Naive thymus-derived CD4-positive, alpha-beta T cell (primary cell): ENCODE measurements around the gene ISG20L2. TPM values are rescaled to one million over a fixed set of nuclear protein-coding genes. Genes with fewer than 3 reads are reported as not detected.

Source experiments
- ATAC-seq: fragments of 150-1000 bp; cut with Tn5 transposase; 2 replicates; pipeline ENCODE4 v1.10.0; 2021; ENCODE audit warnings: mild to moderate bottlenecking, moderate library complexity
- CTCF ChIA-PET: fragments of 350-600 bp; sonication (Branson Sonifier 250); formaldehyde crosslinking; loops from one replicate; lab custom pipeline; 2021; ENCODE audit warnings: antibody characterized with exemption; lab: Charles Lee
- POLR2A ChIA-PET: fragments of 350-600 bp; sonication (Branson Sonifier 250); formaldehyde crosslinking; loops from one replicate; lab custom pipeline; 2021; ENCODE audit warnings: antibody characterized with exemption, inconsistent platforms; lab: Charles Lee
- DNase-seq, 9 donors: peaks; one replicate each; pipeline versions ENCODE4 v3.0.0 to v3.0.0-alpha.2; 2020 to 2022; ENCODE audit warnings: mixed read lengths in 1 of 9
- H3K27ac ChIP-seq: one replicate; pipeline ENCODE4 v1.7.0; 2013; ENCODE audit warnings: mild to moderate bottlenecking, low read depth, low read length, moderate library complexity
- H3K27me3 ChIP-seq, 2 donors: one replicate each; pipeline ENCODE4 v1.7.0; 2013; ENCODE audit warnings: low read length in 2 of 2, mild to moderate bottlenecking in 2 of 2, moderate library complexity in 2 of 2; ENCODE audit not compliant: control insufficient read depth in 2 of 2, insufficient read depth in 2 of 2
- H3K36me3 ChIP-seq, 3 experiments: 1 replicate in 2 of 3; 2 replicates in 1 of 3; pipeline ENCODE4 v1.7.0; 2013; ENCODE audit warnings: low read length in 3 of 3, mild to moderate bottlenecking in 3 of 3, moderate library complexity in 1 of 3; ENCODE audit not compliant: insufficient read depth in 3 of 3, control insufficient read depth in 2 of 3
- H3K4me1 ChIP-seq, 2 donors: one replicate each; pipeline ENCODE4 v1.7.0; 2013; ENCODE audit warnings: low read length in 2 of 2, mild to moderate bottlenecking in 2 of 2, moderate library complexity in 1 of 2; ENCODE audit not compliant: control insufficient read depth in 2 of 2, insufficient read depth in 2 of 2
- H3K4me3 ChIP-seq: 2 replicates; pipeline ENCODE4 v1.7.0; 2013; ENCODE audit warnings: mild to moderate bottlenecking, low read length
- H3K9me3 ChIP-seq, 3 experiments: 1 replicate in 2 of 3; 2 replicates in 1 of 3; pipeline ENCODE4 v1.7.0; 2013; ENCODE audit warnings: low read length in 3 of 3; ENCODE audit not compliant: control insufficient read depth in 2 of 3
- H3K27ac Mint-ChIP-seq, 9 donors: one replicate each; pipeline ENCODE4 v1.8.0; 2020 to 2022; ENCODE audit warnings: mixed read lengths in 9 of 9, mild to moderate bottlenecking in 8 of 9, moderate library complexity in 5 of 9, inconsistent platforms in 2 of 9
- H3K27me3 Mint-ChIP-seq, 5 donors: one replicate each; pipeline ENCODE4 v1.8.0; 2021 to 2022; ENCODE audit warnings: mixed read lengths in 5 of 5, mild to moderate bottlenecking in 1 of 5
- H3K36me3 Mint-ChIP-seq, 5 donors: one replicate each; pipeline ENCODE4 v1.8.0; 2020 to 2022; ENCODE audit warnings: mixed read lengths in 5 of 5, mild to moderate bottlenecking in 3 of 5, inconsistent platforms in 1 of 5
- H3K4me1 Mint-ChIP-seq, 7 donors: one replicate each; pipeline ENCODE4 v1.8.0; 2020 to 2022; ENCODE audit warnings: mixed read lengths in 7 of 7, mild to moderate bottlenecking in 3 of 7, inconsistent platforms in 1 of 7
- H3K4me3 Mint-ChIP-seq, 10 donors: one replicate each; pipeline ENCODE4 v1.8.0; 2020 to 2022; ENCODE audit warnings: mild to moderate bottlenecking in 10 of 10, mixed read lengths in 10 of 10, moderate library complexity in 6 of 10, inconsistent platforms in 2 of 10
- H3K9me3 Mint-ChIP-seq, 11 donors: one replicate each; pipeline ENCODE4 v1.8.0; 2020 to 2022; ENCODE audit warnings: mixed read lengths in 11 of 11, mild to moderate bottlenecking in 4 of 11, inconsistent platforms in 1 of 11, moderate library complexity in 1 of 11
- intact Hi-C, 2 donors: fragments of 100-400 bp; cut with micrococcal nuclease; formaldehyde crosslinking; loops; one replicate each; pipeline ENCODE4 v1.15.1; 2023
- polyA plus RNA-seq, 2 donors: library from polyadenylated mRNA; unstranded; fragments of 300-500 nt; fragmentation: Illumina TruSeq; gene quantifications; one replicate each; pipeline ENCODE4 v1.2.3, GENCODE V29; 2021
- total RNA-seq, 6 experiments: library from RNA in 5 of 6; stranded (reverse) in 5 of 6; gene quantifications; 1 replicate in 5 of 6; 2 replicates in 1 of 6; pipeline ENCODE4 v1.2.3 and lab custom pipeline; 2021 to 2026

Gene ISG20L2
- total and polyA plus RNA-seq, 7 experiments from 2014 or later: 15.3 to 59.9 (median 45.0) TPM

DNA sequence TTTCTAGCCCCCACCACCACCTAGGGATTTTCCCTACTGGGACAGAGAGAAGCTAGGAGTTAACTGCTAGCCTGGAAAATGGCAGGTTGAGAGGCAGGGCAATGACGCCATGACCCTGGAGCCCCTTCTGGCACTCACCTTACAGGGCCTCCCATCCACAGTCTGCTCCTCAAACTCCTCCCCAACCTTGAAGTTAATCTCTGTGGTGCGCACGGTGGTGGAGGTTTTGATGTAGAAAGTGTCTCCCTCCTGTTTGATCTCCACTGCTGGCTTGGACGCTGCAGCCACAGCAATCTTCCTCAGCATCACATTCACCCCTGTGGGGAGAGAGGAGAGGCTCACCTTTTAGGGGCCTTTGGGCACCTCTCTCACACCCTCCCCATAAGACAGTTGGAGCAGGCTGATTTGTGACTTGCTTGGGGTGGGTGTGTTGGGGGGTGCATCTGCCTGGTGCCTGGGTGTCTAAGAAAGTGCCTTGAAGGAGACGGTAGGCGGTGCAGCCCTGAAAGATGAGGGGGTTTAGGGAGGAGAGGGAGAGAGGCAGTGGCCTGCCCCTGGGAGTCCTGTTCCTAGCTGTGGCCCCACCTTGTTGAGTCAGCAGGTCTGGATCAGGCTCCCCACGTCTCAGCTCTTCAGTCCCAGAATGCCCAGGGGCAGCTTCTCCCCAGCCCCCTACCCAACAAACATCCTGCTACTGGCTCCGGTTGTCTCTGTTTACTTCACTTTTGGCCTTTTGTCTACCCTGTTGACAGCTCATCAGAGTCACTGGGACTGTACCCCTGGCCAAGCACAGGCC, 27.6 kb downstream of the ISG20L2 start:
- Histone ChIP-seq H3K9me3 (no peaks in the 10 kb centered on the region), H3K36me3 (no peaks in the 10 kb centered on the region), H3K27me3 (peaks cover 3 to 4% of the 10 kb centered on the region in 2 donors), H3K4me3 (no peak overlapping the region), H3K27ac (no peak overlapping the region), H3K4me1 (peaks cover 14 to 17% of the 10 kb centered on the region in 2 donors)
- Mint-ChIP-seq H3K9me3 (no peaks in the 10 kb centered on the region), H3K4me3 (no peak overlapping the region), H3K4me1 (peaks cover 2 to 18% (median 13%) of the 10 kb centered on the region in 7 donors), H3K27ac (peak overlapping the region in 1 of 9 donors; percentile 12), H3K27me3 (peaks cover 18 to 45% (median 37%) of the 10 kb centered on the region in 5 donors), H3K36me3 (peaks cover 0 to 7% (median 0%) of the 10 kb centered on the region in 5 donors)
- ATAC-seq: no peak
- CTCF ChIA-PET: interaction anchor here (1.5 to 11.9 kb wide), 2 partner anchors 12 to 28 kb away, joined by 4 to 93 read pairs; partner anchors contain the start of gene ISG20L2
- intact Hi-C loops: no loop called here
- no peak for DNase-seq
- POLR2A ChIA-PET: interaction anchor here (0.7 kb wide), 1 partner anchor 604 kb away, joined by 3 read pairs; no protein-coding TSS in a partner anchor

DNA sequence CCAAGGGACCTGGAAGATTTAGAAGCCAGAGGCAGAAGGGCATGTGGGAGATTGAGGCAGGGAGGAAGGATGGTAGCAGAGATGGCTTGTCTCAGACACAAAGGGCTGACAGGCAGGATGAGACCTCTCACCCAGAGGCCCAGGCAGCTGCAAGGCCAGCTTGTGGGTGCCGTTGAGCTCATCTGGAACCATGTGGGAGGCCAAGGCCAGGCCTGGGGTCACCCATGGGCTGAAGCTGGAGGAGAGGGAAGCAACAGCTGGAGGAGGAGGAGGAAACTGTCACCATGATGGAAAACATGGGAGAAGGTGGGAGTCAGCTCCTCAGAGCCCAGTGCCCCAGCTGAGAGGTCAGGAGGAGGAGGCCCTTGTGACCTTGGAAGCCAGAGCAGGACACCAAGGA, 29.6 kb downstream of the ISG20L2 start:
- peaks cover 0 to 7% (median 0%) of the 10 kb centered on the region in 5 donors for H3K36me3 Mint-ChIP-seq
- ATAC-seq (no peak), DNase-seq (no peak)
- no peak overlapping the region for H3K4me3 Mint-ChIP-seq
- ChIA-PET POLR2A (no interaction called here), CTCF (interaction anchor here (11.9 kb wide), 1 partner anchor 10 kb away, joined by 93 read pairs; no protein-coding TSS in a partner anchor)
- H3K27ac ChIP-seq: no peak overlapping the region
- intact Hi-C loops: no loop called here
- H3K27me3 Mint-ChIP-seq: peaks cover 17 to 47% (median 31%) of the 10 kb centered on the region in 5 donors
- peaks cover 0 to 3% of the 10 kb centered on the region in 2 donors for H3K27me3 ChIP-seq
- H3K4me3 ChIP-seq: no peak overlapping the region
- H3K27ac Mint-ChIP-seq: peak overlapping the region in 2 of 9 donors; percentile 45 to 72
- no peaks in the 10 kb centered on the region for H3K36me3 ChIP-seq
- H3K9me3 Mint-ChIP-seq: no peaks in the 10 kb centered on the region
- H3K4me1 ChIP-seq: no peaks in the 10 kb centered on the region
- no peaks in the 10 kb centered on the region for H3K9me3 ChIP-seq
- peaks cover 0 to 3% (median 2%) of the 10 kb centered on the region in 7 donors for H3K4me1 Mint-ChIP-seq

DNA sequence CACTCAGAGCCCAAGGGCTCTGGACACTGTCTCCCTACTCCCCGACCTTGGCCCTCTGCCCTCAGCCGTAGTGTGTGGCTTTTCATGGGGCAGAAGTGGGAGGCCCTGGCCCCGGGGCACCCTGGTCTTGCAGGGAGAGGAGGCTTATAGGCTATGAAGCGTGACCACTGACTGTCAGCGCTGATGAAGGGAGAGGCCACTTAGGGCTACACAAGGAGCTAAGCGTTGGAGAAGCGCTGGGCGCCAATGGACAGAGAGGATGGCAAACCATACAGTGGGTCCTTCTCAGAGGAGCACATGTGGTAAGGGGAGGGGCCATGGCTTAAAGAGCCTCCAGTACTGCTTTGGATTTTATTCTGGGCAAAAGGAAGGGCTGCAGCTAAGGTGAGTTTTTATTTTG, 31.1 kb downstream of the ISG20L2 start:
- Histone ChIP-seq H3K9me3 (no peaks in the 10 kb centered on the region), H3K27ac (no peak overlapping the region), H3K36me3 (no peaks in the 10 kb centered on the region), H3K4me1 (peaks cover 0 to 9% of the 10 kb centered on the region in 2 donors), H3K27me3 (no peaks in the 10 kb centered on the region), H3K4me3 (no peak overlapping the region)
- Mint-ChIP-seq H3K36me3 (peaks cover 0 to 7% (median 0%) of the 10 kb centered on the region in 5 donors), H3K4me1 (peaks cover 5 to 12% (median 11%) of the 10 kb centered on the region in 7 donors), H3K9me3 (no peaks in the 10 kb centered on the region), H3K4me3 (no peak overlapping the region), H3K27ac (no peak overlapping the region), H3K27me3 (peaks cover 29 to 50% (median 35%) of the 10 kb centered on the region in 5 donors)
- POLR2A ChIA-PET: no interaction called here
- no peak for DNase-seq
- ATAC-seq: no peak
- intact Hi-C loops: no loop called here
- CTCF ChIA-PET: interaction anchor here (0.7 to 11.9 kb wide), 3 partner anchors 8 to 29 kb away, joined by 3 to 93 read pairs (median 4); no protein-coding TSS in a partner anchor

DNA sequence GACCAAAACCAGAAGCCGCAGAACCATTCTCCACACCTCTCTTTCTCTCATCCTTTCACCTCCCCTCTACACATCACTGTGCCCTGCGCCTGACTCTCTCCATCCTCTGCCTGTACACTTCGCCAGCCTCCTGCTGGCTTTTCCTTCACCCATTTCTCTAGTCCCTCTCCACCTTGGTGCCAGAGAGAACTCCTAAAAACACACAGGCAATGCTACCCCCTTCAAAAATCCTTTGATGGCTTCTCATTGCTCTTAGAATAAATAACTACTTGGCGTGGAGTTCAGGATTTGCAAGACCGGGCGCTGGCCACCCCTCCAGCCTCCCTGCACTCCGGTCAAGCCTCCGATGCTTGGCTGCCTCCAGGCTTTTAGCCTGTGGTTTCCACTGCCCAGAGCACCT, 31.8 kb downstream of the ISG20L2 start:
- ChIA-PET CTCF (interaction anchor here (0.7 to 1.0 kb wide), 2 partner anchors 21 to 30 kb away, joined by 3 to 4 read pairs; no protein-coding TSS in a partner anchor), POLR2A (no interaction called here)
- ATAC-seq (no peak), DNase-seq (no peak)
- intact Hi-C loops: no loop called here
- Mint-ChIP-seq H3K4me1 (peaks cover 12 to 19% (median 18%) of the 10 kb centered on the region in 7 donors), H3K36me3 (peaks cover 0 to 7% (median 0%) of the 10 kb centered on the region in 5 donors), H3K27ac (peak overlapping the region in 2 of 9 donors; percentile 37 to 82), H3K9me3 (no peaks in the 10 kb centered on the region), H3K4me3 (no peak overlapping the region), H3K27me3 (peaks cover 36 to 58% (median 42%) of the 10 kb centered on the region in 5 donors)
- H3K27ac ChIP-seq: no peak overlapping the region
- H3K4me3 ChIP-seq: no peak overlapping the region
- H3K9me3 ChIP-seq: no peaks in the 10 kb centered on the region
- H3K36me3 ChIP-seq: no peaks in the 10 kb centered on the region
- peaks cover 0 to 3% of the 10 kb centered on the region in 2 donors for H3K27me3 ChIP-seq
- H3K4me1 ChIP-seq: peaks cover 0 to 10% of the 10 kb centered on the region in 2 donors

DNA sequence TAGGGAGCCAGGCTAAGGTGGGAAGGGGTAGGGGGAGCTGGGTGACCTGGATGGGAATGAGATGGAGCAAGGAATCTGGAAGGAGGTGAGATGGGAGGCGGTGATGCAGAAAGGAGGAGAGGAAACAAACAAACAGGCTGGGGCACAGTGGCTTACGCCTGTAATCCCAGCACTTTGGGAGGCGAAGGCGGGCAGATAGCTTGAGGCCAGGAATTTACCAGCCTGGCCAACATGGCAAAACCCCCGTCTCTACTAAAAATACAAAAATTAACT, 33.9 kb downstream of the ISG20L2 start:
- no peak for ATAC-seq
- H3K9me3 ChIP-seq: no peaks in the 10 kb centered on the region
- ChIA-PET CTCF (interaction anchor here (1.5 kb wide), 1 partner anchor 12 kb away, joined by 7 read pairs; no protein-coding TSS in a partner anchor), POLR2A (no interaction called here)
- H3K27ac ChIP-seq: no peak overlapping the region
- H3K27me3 ChIP-seq: peaks cover 0 to 5% of the 10 kb centered on the region in 2 donors
- H3K4me1 Mint-ChIP-seq: peaks cover 15 to 22% (median 21%) of the 10 kb centered on the region in 7 donors
- no peak overlapping the region for H3K4me3 Mint-ChIP-seq
- H3K4me3 ChIP-seq: no peak overlapping the region
- intact Hi-C loops: no loop called here
- no peak for DNase-seq
- no peaks in the 10 kb centered on the region for H3K9me3 Mint-ChIP-seq
- peaks cover 47 to 62% (median 61%) of the 10 kb centered on the region in 5 donors for H3K27me3 Mint-ChIP-seq
- no peaks in the 10 kb centered on the region for H3K36me3 ChIP-seq
- H3K27ac Mint-ChIP-seq: no peak overlapping the region
- H3K36me3 Mint-ChIP-seq: peaks cover 0 to 7% (median 0%) of the 10 kb centered on the region in 5 donors
- peaks cover 0 to 10% of the 10 kb centered on the region in 2 donors for H3K4me1 ChIP-seq

DNA sequence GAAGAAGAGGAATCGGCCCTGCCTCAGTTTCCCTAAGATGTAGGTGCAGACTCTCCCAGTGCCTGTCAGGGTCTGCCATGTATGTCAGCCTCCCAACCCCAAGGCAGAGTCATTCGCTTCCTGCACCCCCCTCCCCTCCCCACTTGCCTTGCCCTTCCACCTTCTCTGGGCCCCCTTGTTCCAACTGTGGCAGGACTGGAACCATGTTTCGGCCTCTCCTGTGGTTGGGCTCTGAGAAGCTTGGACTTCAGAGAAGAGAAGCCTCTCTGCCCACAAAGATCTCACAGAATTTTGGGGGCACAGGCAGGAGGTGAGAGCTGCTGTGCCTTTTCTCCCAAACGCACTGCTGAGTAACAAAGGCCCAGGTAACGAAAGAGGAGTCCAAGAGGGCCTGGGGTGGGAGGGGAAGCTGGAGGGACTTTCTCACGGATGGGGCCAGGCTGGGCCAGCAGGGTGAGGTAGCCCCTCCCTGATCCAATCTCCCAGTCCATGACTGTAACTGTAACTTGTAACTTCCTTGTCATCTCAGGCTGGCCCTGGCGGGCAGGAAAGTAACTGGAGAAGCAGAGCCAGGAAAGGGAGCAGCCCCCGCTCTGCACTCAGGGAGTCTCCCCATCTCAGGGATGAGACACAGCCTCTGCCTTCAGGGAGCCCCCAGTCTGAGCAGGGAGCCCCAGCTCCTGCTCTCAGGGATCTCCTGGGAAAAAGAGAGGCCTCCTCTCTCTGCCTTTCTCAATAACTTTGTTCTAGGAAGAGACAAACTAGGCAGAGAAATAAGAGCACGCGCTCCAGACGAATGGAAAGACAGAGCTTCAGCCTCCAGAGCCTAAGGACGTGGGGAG, 34.5 kb downstream of the ISG20L2 start:
- H3K36me3 ChIP-seq: no peaks in the 10 kb centered on the region
- H3K27me3 Mint-ChIP-seq: peaks cover 49 to 66% (median 64%) of the 10 kb centered on the region in 5 donors
- H3K36me3 Mint-ChIP-seq: peaks cover 0 to 7% (median 0%) of the 10 kb centered on the region in 5 donors
- no peak overlapping the region for H3K27ac Mint-ChIP-seq
- ChIA-PET POLR2A (interaction anchor here (1.4 kb wide), 1 partner anchor 9 kb away, joined by 3 read pairs; no protein-coding TSS in a partner anchor), CTCF (interaction anchor here (1.5 to 1.7 kb wide), 2 partner anchors 13 to 32 kb away, joined by 7 read pairs; no protein-coding TSS in a partner anchor)
- H3K4me3 ChIP-seq: no peak overlapping the region
- H3K4me1 ChIP-seq: peaks cover 4 to 13% of the 10 kb centered on the region in 2 donors
- no peak overlapping the region for H3K27ac ChIP-seq
- H3K9me3 Mint-ChIP-seq: no peaks in the 10 kb centered on the region
- H3K9me3 ChIP-seq: no peaks in the 10 kb centered on the region
- DNase-seq: no peak
- H3K4me1 Mint-ChIP-seq: peaks cover 18 to 27% (median 25%) of the 10 kb centered on the region in 7 donors
- ATAC-seq: no peak
- peaks cover 0 to 5% of the 10 kb centered on the region in 2 donors for H3K27me3 ChIP-seq
- H3K4me3 Mint-ChIP-seq: peak overlapping the region in 1 of 10 donors; percentile 62
- intact Hi-C loops: no loop called here
